Neural crest cell (in vitro differentiated cells): ENCODE results near the gene CLIC3. TPM values are rescaled to one million over a fixed set of nuclear protein-coding genes. Genes with fewer than 3 reads are reported as not detected.

Source experiments
- DNase-seq: peaks from one replicate; pipeline ENCODE4 v3.0.0; 2021; ENCODE audit warnings: low read depth, mixed read lengths, low spot score
- H3K27ac Mint-ChIP-seq: one replicate; pipeline ENCODE4 v1.8.0; 2021; ENCODE audit warnings: mild to moderate bottlenecking, mixed read lengths; ENCODE audit not compliant: unreplicated experiment
- H3K27me3 Mint-ChIP-seq: 2 replicates; pipeline ENCODE4 v1.8.0; 2021; ENCODE audit warnings: low read depth, mild to moderate bottlenecking, mixed read lengths
- H3K36me3 Mint-ChIP-seq: 2 replicates; pipeline ENCODE4 v1.8.0; 2021; ENCODE audit warnings: low read depth, mild to moderate bottlenecking, mixed read lengths
- H3K4me1 Mint-ChIP-seq: 2 replicates; pipeline ENCODE4 v1.8.0; 2021; ENCODE audit warnings: mixed read lengths
- H3K4me3 Mint-ChIP-seq: one replicate; pipeline ENCODE4 v1.8.0; 2021; ENCODE audit warnings: mild to moderate bottlenecking, mixed read lengths
- H3K9me3 Mint-ChIP-seq: 2 replicates; pipeline ENCODE4 v1.8.0; 2021; ENCODE audit warnings: mixed read lengths
- total RNA-seq: library from RNA; stranded (reverse); gene quantifications from 2 replicates; pipeline ENCODE4 v1.2.1, GENCODE V29; 2021
- TF ChIP-seq, protein P1 (sequence below): fragments of 200-600 bp; sonication (generic); conservative IDR thresholded peaks from 2 replicates; pipeline ENCODE4 v1.5.0; 2021; ENCODE audit warnings: antibody characterized with exemption, mild to moderate bottlenecking

CLIC3 gene
- total RNA-seq, 1 donor from 2014 or later: not detected

GRCh38 chr9:136994888-136995230, 1.5 kb downstream of the CLIC3 start:
- H3K4me3 Mint-ChIP-seq: no peak overlapping the region
- H3K4me1 Mint-ChIP-seq: peaks cover 7% of the 10 kb centered on the region
- TF ChIP-seq, protein P1, sequence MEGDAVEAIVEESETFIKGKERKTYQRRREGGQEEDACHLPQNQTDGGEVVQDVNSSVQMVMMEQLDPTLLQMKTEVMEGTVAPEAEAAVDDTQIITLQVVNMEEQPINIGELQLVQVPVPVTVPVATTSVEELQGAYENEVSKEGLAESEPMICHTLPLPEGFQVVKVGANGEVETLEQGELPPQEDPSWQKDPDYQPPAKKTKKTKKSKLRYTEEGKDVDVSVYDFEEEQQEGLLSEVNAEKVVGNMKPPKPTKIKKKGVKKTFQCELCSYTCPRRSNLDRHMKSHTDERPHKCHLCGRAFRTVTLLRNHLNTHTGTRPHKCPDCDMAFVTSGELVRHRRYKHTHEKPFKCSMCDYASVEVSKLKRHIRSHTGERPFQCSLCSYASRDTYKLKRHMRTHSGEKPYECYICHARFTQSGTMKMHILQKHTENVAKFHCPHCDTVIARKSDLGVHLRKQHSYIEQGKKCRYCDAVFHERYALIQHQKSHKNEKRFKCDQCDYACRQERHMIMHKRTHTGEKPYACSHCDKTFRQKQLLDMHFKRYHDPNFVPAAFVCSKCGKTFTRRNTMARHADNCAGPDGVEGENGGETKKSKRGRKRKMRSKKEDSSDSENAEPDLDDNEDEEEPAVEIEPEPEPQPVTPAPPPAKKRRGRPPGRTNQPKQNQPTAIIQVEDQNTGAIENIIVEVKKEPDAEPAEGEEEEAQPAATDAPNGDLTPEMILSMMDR: no peak
- no peak overlapping the region for H3K27ac Mint-ChIP-seq
- no peak for DNase-seq
- no peaks in the 10 kb centered on the region for H3K9me3 Mint-ChIP-seq
- no peaks in the 10 kb centered on the region for H3K36me3 Mint-ChIP-seq
- peaks cover 11% of the 10 kb centered on the region for H3K27me3 Mint-ChIP-seq

- Mint-ChIP-seq H3K4me3 (no peak overlapping the region), H3K4me1 (peaks cover 7% of the 10 kb centered on the region), H3K36me3 (no peaks in the 10 kb centered on the region), H3K27ac (no peak overlapping the region), H3K27me3 (peaks cover 11% of the 10 kb centered on the region), H3K9me3 (no peaks in the 10 kb centered on the region)
- DNase-seq: no peak
- TF ChIP-seq, protein P1: no peak
Measured at GRCh38 chr9:136994180-136994887, 2.0 kb downstream of the CLIC3 start.

- DNase-seq: no peak
- H3K27ac Mint-ChIP-seq: peak overlapping the region; percentile 62
- no peaks in the 10 kb centered on the region for H3K36me3 Mint-ChIP-seq
- peaks cover 9% of the 10 kb centered on the region for H3K27me3 Mint-ChIP-seq
- peak overlapping the region; percentile 88 for H3K4me3 Mint-ChIP-seq
- peaks cover 7% of the 10 kb centered on the region for H3K4me1 Mint-ChIP-seq
- H3K9me3 Mint-ChIP-seq: no peaks in the 10 kb centered on the region
- TF ChIP-seq, protein P1: no peak
Measured at GRCh38 chr9:136992819-136993369, 3.5 kb downstream of the CLIC3 start.

DNA sequence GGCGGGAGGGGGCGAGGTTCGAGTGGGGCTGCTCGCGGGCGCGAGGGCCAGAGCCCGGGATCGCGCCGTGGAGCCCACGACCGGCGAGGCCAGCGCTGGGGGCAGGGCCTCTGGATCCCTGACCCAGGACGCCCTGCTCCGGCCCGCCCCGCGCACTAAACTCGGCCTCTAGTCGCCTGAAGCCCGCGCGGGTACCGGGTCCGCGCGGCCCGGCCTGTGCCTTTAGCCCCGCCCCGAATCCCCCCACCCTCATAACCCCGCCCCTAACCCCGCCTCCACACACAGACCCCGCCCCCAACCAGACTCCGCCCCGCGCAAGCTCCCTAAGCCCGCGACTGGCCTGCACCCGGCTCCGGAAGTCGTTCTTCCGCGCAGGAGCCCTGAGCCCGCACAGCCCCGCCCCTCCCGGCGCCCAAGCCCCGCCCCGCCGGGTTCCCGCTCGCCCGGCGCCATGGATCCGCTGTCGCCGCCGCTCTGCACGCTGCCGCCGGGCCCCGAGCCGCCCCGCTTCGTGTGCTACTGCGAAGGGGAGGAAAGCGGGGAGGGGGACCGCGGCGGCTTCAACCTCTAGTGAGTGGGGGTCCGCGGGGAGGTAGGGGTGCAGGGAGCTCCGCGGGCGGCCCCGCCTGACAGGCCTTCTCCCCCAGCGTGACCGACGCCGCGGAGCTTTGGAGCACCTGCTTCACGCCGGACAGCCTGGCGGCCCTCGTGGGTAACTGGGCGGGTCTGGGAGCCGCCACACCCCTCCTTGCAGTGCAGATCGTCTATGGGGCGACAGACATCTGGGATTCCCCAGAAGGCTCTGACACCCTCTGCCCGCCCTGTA, 4.2 kb downstream of the CLIC3 start, which contains the start of gene PAXX:
Gene PAXX, plus strand, starts transcription at position 430 of the 826 bp plus-strand sequence. Its CDS starts 22 bp downstream, at position 452.
- TF ChIP-seq, protein P1: no peak
- Mint-ChIP-seq H3K9me3 (no peaks in the 10 kb centered on the region), H3K36me3 (no peaks in the 10 kb centered on the region), H3K27me3 (peaks cover 3% of the 10 kb centered on the region), H3K27ac (peak within 1 kb of the TSS; percentile 62), H3K4me1 (peaks cover 3% of the 10 kb centered on the region), H3K4me3 (peak within 1 kb of the TSS; percentile 88)
- DNase-seq: peak; percentile 92

DNA sequence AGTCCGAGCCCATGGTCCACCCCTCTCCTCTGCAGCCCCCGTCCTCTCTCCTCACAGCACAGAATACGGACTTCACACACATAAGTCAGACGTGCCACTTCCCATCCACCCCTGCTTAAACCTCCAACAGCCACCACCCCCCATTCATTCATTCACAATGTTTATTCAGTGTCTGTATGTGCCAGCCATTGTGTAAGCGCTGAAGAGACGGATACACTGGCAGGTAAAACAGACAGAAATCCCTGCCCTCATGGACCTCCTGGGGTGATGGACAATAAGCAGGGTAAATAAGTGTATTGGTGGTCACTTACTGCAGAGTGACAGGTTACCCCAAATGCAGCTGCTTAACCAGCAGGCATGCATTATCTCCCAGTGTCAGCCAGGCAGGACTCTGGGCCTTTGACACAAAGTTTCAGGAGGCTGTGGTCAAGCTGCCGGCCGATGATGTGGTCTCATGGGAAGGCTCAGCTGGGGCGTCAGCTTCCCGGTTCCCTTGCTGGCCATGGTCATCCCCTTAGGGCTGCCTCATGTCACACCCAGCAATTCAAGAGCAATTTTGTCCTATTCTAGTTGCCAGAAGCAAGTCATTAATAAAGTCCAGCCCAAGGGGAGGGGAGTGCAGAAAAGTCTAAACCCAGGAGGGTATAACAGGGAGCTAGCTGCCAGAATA, 6.0 kb downstream of the CLIC3 start:
- Mint-ChIP-seq H3K27ac (no peak overlapping the region), H3K4me3 (peak overlapping the region; percentile 60), H3K4me1 (peaks cover 3% of the 10 kb centered on the region), H3K36me3 (no peaks in the 10 kb centered on the region), H3K27me3 (no peaks in the 10 kb centered on the region), H3K9me3 (no peaks in the 10 kb centered on the region)
- no peak for DNase-seq
- TF ChIP-seq, protein P1: no peak
